DMS153 treated with DMSO at 0.1 percent for 48 hours (cell line): Measurements from ENCODE around the gene NLGN3.
A peak's percentile ranks its signal among the peaks of the same experiment; 100 is the strongest.

Experiments used
- DNase-seq: peaks from one replicate; lab custom pipeline; 2025; ENCODE audit not compliant: unreplicated experiment; lab: John Stamatoyannopoulos, UW

Gene NLGN3

GRCh38 chrX:71212536-71212935 is 67.9 kb downstream of the NLGN3 start:
- no peak for DNase-seq

- no peak for DNase-seq
Measured at GRCh38 chrX:71214152-71214551, 69.5 kb downstream of the NLGN3 start.

DNA sequence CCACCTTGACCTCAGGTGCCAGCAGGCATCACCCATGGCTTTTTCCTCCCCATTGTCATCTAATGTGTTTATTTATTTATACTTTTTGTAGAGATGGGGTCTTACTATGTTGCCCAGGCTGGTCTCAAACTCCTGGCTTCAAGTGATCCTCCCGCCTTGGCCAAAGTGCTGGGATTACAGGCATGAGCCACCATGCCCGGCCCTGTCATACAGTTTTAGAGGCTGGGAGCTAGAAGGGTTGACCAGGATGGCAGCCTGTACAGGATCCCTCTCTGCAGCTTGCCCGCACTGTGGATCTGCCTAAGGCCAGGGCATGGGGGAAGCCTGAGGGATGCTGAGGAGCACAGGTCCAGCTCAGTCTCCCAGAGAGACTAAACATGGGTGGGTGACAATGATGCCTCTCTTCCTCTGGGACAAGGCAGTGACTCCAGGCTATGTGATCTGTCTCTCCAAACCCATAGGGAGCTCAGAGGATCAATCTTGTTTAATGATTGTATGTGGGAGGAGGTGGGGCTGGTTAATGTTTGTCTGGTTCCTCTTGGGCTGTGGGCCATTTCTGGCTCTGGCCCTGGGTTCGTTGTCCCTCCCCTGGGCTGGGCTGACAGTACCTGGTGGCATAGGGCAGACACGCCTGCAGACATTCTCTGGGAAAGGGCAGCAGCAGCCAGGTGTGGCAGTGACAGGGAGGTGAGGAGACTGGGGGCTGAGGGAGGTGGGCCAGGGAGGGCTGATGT is 70.1 kb downstream of the NLGN3 start:
- DNase-seq, result no peak

DNA sequence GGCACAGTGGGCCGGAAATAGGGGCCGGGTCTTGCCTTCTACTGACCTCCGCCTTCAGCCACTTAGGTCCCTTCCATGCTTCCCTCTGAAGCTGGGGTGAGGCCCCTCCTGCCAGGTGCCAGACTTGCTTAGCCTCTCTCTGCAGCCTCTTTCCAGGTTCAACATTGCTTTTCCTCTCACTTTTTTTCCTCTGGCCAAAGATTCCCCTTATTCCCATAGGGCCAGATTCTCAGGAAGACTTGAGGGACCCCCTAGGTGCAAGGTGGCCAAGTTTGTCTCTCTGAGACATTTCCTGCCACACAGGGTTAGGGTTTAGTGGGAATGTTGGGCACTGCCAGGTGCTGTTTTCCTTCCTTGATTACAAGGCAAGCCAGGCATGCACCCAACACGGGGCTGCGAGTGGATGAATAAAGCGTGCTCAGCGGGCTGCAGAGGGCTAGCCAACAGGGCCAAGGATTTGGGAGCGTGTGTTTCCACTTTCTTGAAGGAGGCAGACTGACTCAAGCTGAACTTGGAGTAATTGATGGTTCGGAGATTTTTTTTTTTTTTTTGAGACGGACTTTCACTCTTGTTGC is 70.8 kb downstream of the NLGN3 start:
- no peak for DNase-seq

DNA sequence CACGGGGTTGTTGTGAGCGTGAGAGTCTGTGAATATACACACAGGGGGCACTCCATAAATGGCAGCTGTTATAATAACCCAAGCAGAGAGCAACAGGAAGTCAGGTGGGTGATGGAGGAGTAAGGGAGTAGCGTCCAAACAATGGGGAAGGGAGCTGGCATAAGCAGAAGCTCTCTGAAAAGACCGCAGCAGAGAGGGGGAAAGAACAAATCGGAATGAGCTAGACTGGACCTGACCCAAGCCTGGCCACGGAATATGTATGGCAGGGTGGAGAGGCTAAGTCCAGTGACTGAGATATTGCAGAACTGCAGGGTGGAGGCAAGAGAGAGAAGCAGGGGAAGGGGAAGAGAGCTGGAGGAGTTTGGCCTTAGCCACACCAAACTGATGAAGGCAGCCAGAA is 71.8 kb downstream of the NLGN3 start:
- peak; percentile 55 for DNase-seq

DNA sequence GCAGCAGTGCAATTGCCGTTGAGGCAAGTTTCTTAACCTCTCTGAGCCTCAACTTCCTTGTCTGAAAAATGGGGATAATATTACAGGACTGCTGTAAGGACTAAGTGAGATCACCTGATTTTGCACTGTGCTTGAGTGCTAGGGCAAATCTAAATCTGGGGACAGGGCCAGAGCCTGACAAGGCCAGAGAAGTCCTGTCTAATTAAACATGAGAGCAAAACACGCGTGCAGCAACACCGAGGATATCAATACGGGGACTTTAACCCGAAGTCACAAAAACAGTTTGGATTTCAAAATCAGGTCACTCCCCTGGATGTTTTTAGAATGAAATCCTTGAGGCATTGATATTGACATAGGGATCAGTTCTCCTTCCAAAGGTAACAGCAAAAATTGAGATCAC is 72.7 kb downstream of the NLGN3 start:
- DNase-seq, result no peak
